IPS-18c (cell line): ENCODE results near the gene VWA7.

Experiments used
- H3K4me3 ChIP-seq: 2 replicates; pipeline ENCODE4 v1.7.0; 2013; ENCODE audit warnings: low read depth, mild to moderate bottlenecking, low read length, moderate library complexity; ENCODE audit not compliant: insufficient read depth
- H3K9me3 ChIP-seq: one replicate; pipeline ENCODE4 v1.6.1; 2013; ENCODE audit warnings: mild to moderate bottlenecking, low read length, moderate library complexity; ENCODE audit not compliant: control insufficient read depth, insufficient read depth

The VWA7 gene

DNA sequence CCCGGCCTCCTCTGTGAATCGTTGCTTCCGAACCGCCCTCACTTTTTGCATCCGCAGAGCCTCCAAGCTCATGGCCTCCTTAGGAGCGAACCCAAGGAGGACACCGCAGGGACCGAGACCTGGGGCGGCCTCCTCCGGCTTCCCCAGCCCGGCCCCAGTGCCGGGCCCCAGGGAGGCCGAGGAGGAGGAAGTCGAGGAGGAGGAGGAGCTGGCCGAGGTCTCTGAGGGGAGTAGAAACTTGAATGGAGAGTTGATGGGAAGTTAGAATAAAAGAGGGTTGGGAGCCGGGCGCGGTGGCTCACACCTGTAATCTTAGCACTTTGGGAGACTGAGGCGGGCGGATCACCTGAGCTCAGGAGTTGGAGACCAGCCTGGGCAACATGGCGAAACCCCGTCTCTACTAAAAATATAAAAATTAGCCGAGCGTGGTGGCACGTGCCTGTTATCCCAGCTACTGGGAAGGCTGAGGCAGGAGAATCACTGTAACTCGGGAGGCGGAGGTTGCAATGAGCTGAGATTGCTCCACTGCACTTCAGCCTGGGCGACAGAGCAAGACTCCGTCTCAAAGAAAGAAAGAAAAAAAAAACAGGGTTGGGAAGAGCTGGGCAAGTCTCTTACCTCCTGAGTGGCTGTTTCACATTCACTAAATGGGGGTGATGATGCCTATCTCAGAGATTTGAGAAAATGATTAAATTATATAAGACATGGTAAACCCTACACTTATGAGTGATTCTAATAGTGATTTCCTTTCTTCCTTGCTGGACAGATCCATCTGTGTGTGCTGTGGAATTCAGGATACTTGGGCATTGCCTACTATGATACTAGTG is 36.5 kb downstream of the VWA7 start:
- H3K9me3 ChIP-seq = no peaks in the 10 kb centered on the region
- peak overlapping the region; percentile 46 for H3K4me3 ChIP-seq

DNA sequence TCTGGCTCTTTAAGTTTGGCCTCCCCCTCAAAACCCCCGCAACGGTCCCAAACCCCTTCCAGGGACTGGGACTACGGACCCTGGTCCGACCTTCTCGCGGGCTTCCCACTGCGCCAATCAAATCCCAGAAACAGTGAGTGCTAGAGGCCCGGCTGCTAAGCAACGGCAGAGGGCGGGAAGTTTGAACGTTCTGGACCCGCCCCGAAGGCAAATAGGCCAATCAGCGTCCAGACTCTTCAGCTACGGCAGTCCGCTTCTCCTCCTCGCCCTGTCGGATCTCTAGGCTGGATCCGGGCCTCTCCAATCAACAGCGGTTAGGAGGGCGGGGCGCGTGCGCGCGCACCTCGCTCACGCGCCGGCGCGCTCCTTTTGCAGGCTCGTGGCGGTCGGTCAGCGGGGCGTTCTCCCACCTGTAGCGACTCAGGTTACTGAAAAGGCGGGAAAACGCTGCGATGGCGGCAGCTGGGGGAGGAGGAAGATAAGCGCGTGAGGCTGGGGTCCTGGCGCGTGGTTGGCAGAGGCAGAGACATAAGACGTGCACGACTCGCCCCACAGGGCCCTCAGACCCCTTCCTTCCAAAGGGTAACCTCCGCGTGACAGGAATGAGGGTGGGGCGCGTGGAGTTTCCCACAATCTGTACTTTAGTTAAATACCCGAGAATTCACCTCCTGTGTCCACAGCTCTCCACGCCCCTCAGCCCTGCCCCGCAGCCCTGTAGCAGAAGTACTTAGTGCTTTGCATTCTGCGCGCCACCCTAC is 37.3 kb downstream of the VWA7 start, which contains the start of gene MSH5:
MSH5 (plus strand) TSS at position 367 of the 758 bp plus-strand sequence. CDS start 462 bp downstream, outside the sequence.
- no peaks in the 10 kb centered on the region for H3K9me3 ChIP-seq
- H3K4me3 ChIP-seq = peak within 1 kb of the TSS; percentile 49

GRCh38 chr6:31737991-31738979 is 38.8 kb downstream of the VWA7 start:
- Histone ChIP-seq H3K9me3 (no peaks in the 10 kb centered on the region), H3K4me3 (no peak overlapping the region)

GRCh38 chr6:31737315-31737990 is 39.7 kb downstream of the VWA7 start:
- no peak overlapping the region; the same call in 1 of the 2 replicates for H3K4me3 ChIP-seq
- no peaks in the 10 kb centered on the region for H3K9me3 ChIP-seq

DNA sequence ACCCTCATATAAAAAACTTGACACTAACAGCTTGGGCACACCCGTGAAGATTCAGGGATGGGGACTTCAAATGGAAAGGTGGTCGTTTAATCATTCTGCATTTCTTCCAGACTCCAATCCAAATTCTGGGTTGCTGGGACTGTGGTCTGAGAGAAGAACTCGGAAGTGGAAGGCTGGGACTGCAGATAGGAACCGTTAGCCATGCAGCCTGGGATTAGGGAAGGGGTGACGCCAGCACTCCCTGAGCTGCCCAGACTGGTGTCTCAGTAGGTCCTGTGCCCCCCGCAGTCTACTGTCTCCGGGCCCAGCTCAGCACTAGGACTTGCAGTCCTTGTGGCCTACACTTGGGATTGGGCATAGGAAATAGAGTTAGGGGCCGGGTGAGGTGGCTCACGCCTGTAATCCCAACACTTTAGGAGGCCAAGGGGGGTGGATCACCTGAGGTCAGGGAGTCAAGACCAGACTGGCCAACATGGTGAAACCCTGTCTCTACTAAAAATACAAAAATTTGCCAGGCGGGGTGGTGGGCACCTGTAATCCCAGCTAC is 40.3 kb downstream of the VWA7 start:
- H3K9me3 ChIP-seq = no peaks in the 10 kb centered on the region

GRCh38 chr6:31736021-31736767 is 40.9 kb downstream of the VWA7 start, which contains the start of gene CLIC1:
Gene CLIC1, minus strand, starts transcription at chr6:31736530. Its CDS starts 230 bp downstream, at chr6:31736300.
- peak within 1 kb of the TSS; percentile 94 for H3K4me3 ChIP-seq
- no peaks in the 10 kb centered on the region for H3K9me3 ChIP-seq

More for the DNA sequence above, 40.3 kb downstream of the VWA7 start:
- peak overlapping the region; percentile 94 for H3K4me3 ChIP-seq

DNA sequence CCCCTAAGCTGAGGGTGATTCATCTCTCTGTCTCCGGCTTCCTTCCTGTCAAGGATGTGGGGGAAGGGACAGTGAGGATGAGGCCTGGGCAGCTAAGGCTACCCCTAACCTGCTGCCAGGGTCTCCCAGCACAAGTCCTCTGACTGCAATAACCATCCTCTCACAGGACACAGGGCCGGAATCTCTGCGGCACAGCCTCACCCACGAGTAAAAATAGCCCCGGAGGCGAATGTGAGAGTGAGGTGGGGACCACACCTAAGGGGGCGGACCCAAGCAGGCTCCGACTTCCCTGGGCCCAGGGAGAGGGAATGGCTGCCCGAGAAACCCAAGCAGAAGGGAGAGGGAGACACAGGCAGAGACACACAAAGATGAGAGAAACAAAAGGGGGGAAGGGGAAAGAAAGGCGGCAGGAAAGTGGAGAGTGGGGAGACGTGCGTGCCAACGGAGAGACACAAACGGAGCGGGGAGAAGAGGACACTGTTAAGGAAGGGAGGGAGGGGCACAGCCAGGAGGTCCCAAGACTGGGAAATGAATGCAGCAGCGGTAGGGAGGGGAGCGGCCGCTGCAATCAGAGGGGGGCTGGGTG is 42.2 kb downstream of the VWA7 start:
- no peaks in the 10 kb centered on the region for H3K9me3 ChIP-seq
- peak overlapping the region; percentile 94 for H3K4me3 ChIP-seq

GRCh38 chr6:31734247-31734820 is 42.8 kb downstream of the VWA7 start:
- H3K4me3 ChIP-seq = peak overlapping the region; percentile 94
- H3K9me3 ChIP-seq = no peaks in the 10 kb centered on the region

DNA sequence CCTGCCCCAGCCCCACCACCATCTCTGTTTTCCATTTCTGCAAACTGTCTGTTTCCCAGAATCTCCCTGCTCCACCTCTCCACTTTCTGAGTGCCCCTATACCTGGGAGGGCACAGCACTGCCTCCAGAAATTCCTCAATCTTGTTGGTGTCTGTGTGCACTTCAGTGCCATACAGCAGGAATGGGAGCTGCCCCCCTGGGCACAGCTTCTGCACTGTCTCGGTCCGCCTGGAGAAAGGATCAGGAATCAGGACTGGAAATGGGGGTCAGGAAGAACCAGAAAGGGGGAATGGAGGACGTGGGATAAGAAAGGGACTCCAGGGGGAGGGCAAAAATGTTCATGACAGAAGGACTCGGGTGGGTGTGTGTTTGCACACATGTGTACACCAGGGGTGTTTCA is 43.4 kb downstream of the VWA7 start:
- Histone ChIP-seq H3K9me3 (no peaks in the 10 kb centered on the region), H3K4me3 (peak overlapping the region; percentile 94; the same call in 1 of the 2 replicates)

- H3K4me3 ChIP-seq = no peak overlapping the region
These were observed 45.1 kb downstream of the VWA7 start for GRCh38 chr6:31732029-31732428.

GRCh38 chr6:31730631-31731086 is 46.5 kb downstream of the VWA7 start:
- H3K9me3 ChIP-seq = no peaks in the 10 kb centered on the region

More at GRCh38 chr6:31732029-31732428, 45.1 kb downstream of the VWA7 start:
- no peaks in the 10 kb centered on the region for H3K9me3 ChIP-seq

DNA sequence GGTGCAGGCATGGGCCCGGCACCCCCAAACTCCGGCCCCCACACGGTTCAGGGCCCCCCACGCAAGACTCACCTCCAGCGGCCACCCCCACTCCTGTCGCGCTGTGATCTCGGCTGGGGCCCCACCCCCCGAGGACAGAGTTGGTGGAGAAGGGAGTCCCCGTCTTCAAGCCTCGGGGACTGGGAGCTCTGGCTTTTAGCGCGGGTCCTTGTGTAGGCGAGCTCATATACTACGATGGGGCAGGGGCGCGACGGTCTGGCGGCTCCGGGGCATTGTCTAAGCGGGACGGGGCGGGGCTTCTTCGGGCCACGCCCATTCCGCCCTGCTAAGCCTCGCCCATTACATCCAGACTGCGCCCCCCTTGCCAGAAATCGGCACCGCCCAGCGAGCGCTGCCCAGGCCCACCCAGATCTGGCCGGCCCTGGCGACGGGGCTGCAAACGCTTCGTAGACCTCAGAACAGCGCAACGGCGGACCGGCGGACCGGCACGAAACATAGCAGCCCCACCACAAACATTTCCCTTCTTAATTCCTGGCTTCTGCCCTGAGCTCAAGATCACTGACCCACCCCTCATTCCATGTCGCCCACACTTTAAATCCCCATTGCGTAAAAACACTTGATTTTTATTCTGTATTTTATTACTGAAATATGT is 47.0 kb downstream of the VWA7 start:
- H3K9me3 ChIP-seq = no peaks in the 10 kb centered on the region
- peak overlapping the region; percentile 90 for H3K4me3 ChIP-seq

More at GRCh38 chr6:31730631-31731086, 46.5 kb downstream of the VWA7 start:
- no peak overlapping the region; the same call in 1 of the 2 replicates for H3K4me3 ChIP-seq

DNA sequence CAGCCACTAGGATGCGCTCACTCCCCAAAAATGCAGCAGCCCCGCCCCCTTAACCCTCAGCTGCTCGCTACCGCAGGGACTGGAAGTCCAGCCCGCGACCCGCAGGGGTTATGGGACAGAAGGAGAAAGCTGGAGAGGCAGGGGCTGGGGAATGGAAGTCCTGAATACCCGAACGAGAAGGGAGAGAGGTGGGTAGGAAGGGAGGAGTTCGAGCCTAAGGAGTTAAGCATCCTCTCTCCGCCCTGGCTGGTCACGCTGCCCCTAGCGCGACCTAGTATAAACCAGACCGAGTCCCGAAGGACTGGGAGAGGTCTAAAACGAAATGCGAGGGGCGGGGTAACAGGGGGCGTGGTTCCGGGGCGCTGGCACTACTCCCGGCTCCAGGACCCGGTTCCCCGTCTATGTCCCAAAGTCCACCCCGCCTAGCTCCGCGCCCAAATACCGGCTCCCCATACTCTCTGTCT is 47.6 kb downstream of the VWA7 start:
- Histone ChIP-seq H3K4me3 (peak overlapping the region; percentile 90), H3K9me3 (no peaks in the 10 kb centered on the region)
